ENCODE measurements around the gene HDAC5.

DNA sequence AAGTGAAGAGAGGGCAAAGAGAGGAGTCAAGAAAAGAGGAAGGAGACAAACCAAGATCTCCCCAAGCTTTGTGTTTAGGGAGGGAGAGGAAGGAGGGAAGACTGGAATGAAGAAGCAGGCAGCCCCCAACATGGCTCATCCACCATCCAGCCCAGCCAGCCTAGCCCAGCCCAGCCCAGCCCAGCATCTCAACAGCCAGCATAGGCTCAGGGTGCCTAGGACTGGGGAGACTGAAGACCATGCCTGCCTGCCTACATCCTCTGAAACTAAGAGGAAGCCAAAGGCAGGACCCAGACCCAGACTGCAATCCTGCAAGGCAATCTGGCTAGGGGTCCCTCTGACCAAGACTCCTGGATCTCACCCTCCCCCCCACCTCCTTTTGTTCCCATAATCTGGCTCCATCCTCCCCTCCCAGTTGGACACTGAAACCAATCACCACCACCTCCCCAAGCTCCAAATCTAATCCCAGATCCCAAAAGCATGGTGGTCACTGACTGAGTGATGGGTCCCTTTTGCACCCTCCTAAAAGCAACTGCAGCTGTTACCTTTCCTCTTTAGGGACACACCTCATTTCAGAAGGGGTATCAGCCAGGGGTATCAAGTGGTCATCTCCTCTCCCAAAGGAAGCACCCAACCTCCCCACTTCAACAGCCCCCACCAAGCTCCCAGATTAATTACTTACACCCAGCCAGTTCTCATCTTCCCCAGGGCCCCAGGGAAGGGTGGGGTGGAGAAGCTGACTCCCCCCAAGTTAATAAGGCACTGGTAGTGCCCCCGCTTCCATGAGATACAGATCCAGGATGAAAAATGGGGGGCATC lies 1.2 kb downstream of the HDAC5 start:
- TF ChIP-seq POLR2AphosphoS5 (IDR thresholded peaks at IDR 0.05) (no peak), POLR2A (IDR thresholded peaks at IDR 0.05) (no peak)
- TF ChIP-seq, protein P1, sequence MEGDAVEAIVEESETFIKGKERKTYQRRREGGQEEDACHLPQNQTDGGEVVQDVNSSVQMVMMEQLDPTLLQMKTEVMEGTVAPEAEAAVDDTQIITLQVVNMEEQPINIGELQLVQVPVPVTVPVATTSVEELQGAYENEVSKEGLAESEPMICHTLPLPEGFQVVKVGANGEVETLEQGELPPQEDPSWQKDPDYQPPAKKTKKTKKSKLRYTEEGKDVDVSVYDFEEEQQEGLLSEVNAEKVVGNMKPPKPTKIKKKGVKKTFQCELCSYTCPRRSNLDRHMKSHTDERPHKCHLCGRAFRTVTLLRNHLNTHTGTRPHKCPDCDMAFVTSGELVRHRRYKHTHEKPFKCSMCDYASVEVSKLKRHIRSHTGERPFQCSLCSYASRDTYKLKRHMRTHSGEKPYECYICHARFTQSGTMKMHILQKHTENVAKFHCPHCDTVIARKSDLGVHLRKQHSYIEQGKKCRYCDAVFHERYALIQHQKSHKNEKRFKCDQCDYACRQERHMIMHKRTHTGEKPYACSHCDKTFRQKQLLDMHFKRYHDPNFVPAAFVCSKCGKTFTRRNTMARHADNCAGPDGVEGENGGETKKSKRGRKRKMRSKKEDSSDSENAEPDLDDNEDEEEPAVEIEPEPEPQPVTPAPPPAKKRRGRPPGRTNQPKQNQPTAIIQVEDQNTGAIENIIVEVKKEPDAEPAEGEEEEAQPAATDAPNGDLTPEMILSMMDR (IDR thresholded peaks at IDR 0.05), result no peak
